HS-5 (cell line): ENCODE results near the gene DCDC2.
"Not testable (repeated sequence)": the region's sequence is repeated elsewhere in the genome, so short reads cannot be mapped to it uniquely, and the experiment has no call there.

ENCODE experiments used
- DNase-seq: peaks from one replicate; pipeline ENCODE4 v3.0.0-alpha.2; 2012; ENCODE audit warnings: low read depth

Gene DCDC2

DNA sequence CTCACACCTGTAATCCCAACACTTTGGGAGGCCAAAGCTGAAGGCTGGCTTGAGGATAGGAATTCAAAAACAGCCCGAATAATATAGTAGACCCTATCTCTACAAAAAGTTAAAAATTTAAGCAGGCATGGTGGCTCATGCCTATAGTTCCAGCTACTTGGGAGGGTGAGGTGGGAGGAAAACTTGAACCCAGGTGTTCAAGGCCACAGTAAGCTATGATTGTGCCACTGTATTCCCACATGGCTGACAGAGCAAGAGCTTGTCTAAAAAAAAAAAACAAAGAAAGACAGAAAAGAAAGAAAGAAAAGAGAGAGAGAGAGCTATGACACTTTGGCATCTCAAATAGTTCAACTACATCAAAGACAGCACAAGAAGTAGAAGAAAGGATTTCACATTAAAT is 33.2 kb downstream of the DCDC2 start:
- no peak for DNase-seq

DNA sequence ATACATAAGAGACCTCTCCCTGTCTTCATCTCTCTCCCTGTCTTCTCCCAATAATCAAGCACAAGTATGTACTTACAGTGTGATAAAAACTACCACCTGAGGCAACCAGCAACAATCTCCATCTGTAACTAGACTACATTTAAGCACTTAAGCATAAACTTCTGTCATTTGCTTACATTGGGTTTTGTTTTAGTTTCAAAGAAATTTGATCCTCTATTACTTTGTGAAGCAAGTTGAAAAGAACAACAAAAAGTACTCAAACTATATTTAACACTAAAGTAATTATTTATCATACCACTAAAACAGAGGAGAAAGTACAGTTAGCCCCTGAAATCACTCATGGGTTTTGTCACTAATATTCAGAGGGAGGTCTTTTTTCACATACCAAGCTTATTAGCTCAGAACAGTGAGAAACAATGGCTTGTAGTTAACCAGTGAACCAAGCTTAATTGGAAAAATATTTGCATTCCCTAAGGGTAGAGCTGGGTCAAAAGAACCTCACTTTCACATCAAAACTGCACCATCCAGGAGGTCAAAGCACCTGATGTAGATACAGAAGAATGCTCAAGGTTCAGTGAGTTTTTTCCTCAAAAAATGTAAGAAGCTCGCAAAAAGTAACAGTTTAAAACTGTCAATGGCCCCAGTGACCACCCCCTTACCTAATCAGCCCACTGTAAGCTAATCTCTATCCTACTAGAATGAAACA is 34.1 kb downstream of the DCDC2 start:
- DNase-seq: peak; percentile 46

GRCh38 chr6:24322924-24323323 is 34.9 kb downstream of the DCDC2 start:
- no peak for DNase-seq

- DNase-seq: not testable (repeated sequence)
Measured at GRCh38 chr6:24322446-24322845, 35.4 kb downstream of the DCDC2 start.

GRCh38 chr6:24321538-24322162 is 36.2 kb downstream of the DCDC2 start:
- DNase-seq: no peak

DNA sequence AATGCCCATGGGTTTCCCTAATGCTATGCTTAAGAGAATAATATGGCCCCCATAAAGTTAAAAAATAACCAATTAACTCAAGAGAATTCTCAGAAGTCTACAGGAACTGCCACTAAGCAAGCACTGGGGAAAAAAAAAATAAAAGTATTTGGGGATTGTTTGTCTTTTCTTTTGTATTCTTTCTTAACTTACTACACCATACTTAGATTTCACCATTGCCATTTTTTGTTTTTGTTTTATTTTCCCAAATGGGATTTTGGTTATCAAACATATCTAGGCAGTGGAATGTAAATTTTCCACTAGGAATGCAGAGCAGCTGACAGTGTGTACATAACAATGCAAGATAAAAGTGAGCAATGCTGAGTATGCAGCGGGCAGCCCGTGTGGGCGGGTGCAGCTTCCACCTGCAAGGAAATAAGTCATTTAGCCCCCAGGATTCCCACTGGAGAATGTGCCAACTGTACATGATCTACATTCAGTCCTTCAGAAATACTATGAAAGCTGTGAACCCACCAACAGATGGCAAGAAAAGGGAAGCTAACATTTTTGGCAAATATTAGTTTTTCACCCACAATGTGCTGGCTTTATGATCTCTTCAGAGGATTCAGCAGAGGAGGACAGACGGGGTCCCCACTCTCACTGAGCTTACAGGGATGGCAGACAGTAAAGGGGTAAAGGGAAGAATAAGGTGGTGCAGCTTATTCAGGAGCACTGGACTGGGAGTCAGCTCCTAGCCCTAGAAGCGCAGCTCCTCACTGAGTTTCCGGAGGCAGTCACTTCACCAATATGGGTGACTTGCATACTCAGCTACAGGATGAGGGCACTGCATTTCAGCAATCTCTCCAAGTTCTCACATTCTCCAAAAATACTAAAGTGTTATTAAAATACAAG is 44.4 kb downstream of the DCDC2 start:
- peak; percentile 83 for DNase-seq

DNA sequence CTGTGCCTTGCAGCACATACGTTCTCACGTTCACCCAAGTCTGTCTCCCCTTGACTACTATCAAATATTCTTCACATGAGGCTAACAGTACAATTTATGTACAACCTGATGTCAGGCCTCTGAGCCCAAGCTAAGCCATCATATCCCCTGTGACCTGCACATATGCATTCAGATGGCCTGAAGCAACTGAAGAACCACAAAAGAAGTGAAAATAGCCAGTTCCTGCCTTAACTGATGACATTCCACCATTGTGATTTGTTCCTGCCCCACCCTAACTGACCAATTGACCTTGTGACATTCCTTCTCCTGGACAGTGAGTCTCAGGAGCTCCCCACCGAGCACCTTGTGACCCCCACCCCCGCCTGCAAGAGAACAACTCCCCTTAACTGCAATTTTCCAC is 46.1 kb downstream of the DCDC2 start:
- not testable (repeated sequence) for DNase-seq

- no peak for DNase-seq
Measured at GRCh38 chr6:24307881-24308280, 50.0 kb downstream of the DCDC2 start.

DNA sequence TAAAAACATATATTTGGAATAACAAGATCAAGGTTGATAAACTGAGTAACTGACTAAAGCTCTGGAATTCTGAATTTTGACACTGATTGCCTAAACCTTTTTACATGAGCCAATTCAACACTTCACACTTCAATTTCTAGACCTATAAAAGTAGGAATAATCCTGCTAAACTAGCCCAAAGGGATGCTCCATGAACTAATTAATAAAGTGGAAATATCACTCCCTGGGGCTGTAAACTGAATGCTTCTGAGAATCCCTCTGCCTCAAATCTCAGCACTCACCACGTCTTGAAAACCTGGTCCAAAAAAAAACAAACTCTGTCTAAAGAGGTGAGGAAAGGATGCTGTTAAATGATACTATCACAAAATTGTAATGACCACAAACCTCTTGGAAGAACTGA is 50.9 kb downstream of the DCDC2 start:
- DNase-seq: no peak

DNA sequence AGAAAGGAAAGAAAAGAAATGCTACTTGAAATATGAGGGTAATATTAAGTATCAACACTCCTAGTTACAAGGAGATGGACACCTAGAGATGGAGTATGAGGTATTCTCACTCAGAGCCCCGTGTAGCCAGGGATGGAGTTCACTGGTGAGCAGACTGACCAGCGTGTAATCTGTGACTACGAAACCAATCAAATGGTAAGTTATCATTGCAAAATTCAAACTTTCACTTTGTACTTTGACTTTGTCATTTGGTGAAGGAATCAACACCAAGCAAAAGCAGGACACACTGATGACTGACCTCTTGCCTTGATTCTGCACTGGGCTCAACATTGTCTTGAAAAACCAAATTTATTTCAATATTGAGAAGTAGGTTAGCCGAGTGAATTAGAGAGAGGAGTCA is 51.8 kb downstream of the DCDC2 start:
- no peak for DNase-seq

DNA sequence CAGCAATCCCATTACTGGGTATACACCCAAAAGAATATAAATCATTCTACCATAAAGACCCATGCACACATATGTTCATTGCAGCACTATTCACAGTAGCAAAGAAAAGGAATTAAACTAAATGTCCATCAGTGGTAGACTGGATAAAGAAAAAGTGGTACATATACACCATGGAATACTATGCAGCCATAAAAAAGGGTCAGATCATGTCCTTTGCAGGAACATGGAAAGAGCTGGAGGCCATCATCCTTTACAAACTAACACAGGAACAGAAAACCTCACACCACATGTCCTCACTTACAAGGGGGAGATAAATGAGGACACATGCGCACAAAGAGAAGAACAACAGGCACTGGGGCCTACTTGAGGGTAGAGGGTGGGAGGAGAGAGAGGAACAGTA is 60.9 kb downstream of the DCDC2 start:
- DNase-seq: no peak

DNA sequence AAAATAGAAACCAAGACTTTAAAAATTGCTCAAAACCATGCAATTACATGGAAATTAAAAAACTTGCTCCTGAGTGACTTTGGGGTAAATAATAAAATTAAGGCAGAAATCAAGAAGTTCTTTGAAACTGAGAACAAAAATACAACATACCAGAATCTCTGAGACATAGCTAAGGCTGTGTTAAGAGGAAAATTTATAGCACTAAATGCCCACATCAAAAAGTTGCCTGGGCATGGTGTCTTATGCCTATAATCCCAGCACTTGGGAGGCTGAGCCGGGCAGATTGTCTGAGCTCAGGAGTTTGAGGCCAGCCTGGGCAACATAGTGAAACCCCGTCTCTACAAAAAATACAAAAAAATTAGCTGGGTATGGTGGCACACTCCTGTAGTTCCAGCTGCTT is 64.0 kb downstream of the DCDC2 start:
- DNase-seq: not testable (repeated sequence)

GRCh38 chr6:24287239-24287638 is 70.6 kb downstream of the DCDC2 start:
- no peak for DNase-seq

DNA sequence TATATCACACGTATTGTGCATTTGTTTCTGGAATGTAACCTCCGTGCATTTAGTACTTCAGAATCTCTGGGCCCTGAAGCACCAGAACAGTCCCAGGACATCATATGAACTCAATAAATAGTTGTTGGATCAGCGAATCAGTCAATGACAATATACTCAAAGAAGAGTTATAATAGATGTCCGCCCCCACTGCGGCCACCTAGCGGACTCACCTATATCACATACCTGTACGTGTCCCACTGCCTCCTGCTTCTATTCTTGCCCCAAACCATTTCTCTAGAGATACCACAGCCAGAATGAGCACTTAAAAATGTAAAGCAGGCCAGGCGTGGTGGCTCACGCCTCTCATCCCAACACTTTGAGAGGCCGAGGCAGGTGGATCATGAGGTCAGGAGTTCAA is 73.9 kb downstream of the DCDC2 start:
- DNase-seq: no peak

GRCh38 chr6:24283043-24283985 is 74.5 kb downstream of the DCDC2 start:
- DNase-seq: peak; percentile 77

GRCh38 chr6:24274441-24275083 is 83.3 kb downstream of the DCDC2 start:
- DNase-seq: peak; percentile 5

- peak; percentile 10 for DNase-seq
Measured at GRCh38 chr6:24273096-24273870, 84.6 kb downstream of the DCDC2 start.

DNA sequence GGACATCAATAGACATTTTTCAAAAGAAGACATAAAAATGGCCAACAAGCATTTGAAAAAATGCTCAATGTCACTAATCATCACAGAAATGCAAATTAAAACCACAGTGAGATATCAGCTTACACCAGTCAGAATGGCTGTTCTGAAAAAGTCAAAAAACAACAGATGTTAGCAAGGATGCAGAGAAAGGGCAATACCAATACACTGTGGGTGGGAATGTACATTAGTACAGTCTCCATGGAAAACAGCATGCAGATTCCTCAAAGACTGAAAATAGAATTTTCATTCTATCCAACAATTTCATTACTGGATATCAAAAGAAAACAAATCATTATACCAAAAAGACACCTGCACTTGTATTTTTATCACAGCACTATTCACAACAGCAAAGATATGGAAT is 85.3 kb downstream of the DCDC2 start:
- no peak for DNase-seq

GRCh38 chr6:24272148-24272547 is 85.7 kb downstream of the DCDC2 start:
- no peak for DNase-seq

DNA sequence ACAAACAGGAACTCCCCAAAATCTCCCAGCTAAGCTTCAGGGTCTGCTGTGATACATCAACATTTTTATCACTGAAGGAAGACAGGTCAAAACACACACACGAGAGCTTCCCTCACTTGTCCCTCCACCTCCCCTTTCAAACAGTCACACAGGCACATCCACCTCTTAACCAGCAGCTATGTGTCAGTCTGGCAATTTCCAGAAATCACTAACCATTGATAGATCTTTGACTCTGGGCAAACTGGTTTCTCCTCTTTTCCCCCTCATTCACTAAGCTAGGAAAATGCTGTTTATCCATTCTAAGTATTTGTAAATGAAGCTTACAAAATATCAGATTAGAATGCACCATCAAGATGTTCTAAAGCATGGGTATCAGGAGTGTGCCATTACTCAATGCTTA is 87.8 kb downstream of the DCDC2 start:
- DNase-seq: no peak
